ENCODE results near the gene ARRDC5.
A peak's percentile ranks its signal among the peaks of the same experiment; 100 is the strongest.
"Not testable (repeated sequence)": the region's sequence is repeated elsewhere in the genome, so short reads cannot be mapped to it uniquely, and the experiment has no call there.

Gene ARRDC5

GRCh38 chr19:4902796-4903195, at the start of gene ARRDC5:
ARRDC5 (minus strand) TSS chr19:4902896; CDS start chr19:4902825, 71 bp downstream.
- no peak for DNase-seq (ENCODE audit: low read depth in 3 of 3)

- no peak for DNase-seq (ENCODE audit: low read depth in 3 of 3)
Observed at GRCh38 chr19:4951656-4952055, 49.0 kb upstream of the ARRDC5 start.

- DNase-seq (ENCODE audit: low read depth in 3 of 3): not testable (repeated sequence)
Observed at GRCh38 chr19:4950650-4951049, 48.0 kb upstream of the ARRDC5 start.

GRCh38 chr19:4941638-4942169, 39.0 kb upstream of the ARRDC5 start:
- not testable (repeated sequence) for DNase-seq (ENCODE audit: low read depth in 3 of 3)

DNA sequence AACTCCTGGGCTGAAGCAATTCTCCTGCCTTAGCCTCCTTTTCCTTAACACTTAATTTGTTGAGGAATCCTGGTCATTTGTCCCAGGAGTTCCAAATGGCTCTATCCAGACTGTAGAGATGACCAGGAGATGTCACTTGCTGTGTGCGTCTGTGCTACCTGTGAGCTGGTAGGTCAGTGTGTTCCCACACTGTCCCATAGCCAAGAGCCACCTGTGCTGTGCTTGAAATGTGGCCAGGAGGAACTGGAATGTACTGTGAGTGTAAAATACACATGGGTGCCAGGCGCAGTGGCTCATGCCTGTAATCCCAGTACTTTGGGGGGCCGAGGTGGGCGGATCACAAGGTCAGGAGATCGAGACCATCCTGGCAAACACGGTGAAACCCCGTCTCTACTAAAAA, 36.8 kb upstream of the ARRDC5 start:
- DNase-seq (ENCODE audit: low read depth in 3 of 3): no peak

DNA sequence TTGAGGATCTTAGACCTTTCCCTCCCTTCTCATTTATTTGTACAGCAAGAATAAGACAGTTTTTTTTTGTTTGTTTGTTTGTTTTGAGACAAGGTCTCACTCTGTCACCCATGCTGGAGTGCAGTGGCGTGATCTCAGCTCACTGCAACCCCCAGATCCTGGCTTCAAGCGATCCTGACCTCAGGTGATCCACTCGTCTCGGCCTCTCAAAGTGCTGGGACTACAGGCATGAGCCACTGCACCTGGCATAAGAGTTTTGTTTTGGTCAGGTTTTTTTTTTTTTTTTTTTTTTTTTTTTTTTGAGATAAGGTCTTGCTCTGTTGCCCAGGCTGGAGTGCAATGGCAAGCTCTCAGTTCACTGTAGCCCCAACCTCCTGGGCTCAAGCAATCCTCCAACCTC, 35.8 kb upstream of the ARRDC5 start:
- DNase-seq (ENCODE audit: low read depth in 3 of 3): not testable (repeated sequence)

GRCh38 chr19:4937060-4937459, 34.4 kb upstream of the ARRDC5 start:
- DNase-seq (ENCODE audit: low read depth in 3 of 3): no peak

DNA sequence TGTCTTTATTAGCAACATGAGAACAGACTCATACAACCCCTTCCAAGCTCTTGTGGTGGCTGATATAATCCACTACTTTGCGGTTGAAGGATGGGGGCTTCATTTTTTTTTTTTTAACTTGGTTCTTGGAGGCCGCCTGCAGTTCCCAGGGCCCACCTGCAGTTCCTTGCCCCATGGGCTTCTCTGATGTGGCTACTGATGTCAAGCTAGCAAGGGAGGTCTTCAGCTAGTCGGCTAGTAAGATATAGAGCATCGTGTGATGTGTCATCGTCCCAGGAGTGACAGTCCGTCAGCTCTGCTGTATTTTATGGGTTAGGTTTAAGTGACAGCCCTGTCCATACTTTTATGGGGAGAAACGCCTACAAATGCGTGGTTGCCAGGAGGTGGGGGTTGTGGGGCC, 32.7 kb upstream of the ARRDC5 start:
- DNase-seq (ENCODE audit: low read depth in 3 of 3): no peak

DNA sequence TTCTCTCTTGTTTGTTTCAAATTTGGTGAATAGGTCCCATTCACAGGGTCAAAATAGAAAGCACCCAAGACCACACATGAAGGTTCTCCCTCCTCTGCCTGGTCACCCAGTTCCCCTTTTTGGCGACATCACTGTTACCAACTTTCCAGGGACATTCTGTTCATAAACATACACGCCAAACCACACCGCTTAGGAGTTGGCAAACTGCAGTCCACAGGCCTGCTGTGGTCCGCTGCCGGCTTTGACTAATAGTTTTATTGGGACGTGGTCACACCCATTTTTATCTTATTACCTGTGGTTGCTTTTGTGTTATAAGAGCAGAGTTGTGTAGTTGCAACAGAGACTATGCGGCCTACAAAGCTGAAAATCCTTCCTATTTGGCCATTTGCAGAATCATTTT, 30.8 kb upstream of the ARRDC5 start:
- no peak for DNase-seq (ENCODE audit: low read depth in 3 of 3)

DNA sequence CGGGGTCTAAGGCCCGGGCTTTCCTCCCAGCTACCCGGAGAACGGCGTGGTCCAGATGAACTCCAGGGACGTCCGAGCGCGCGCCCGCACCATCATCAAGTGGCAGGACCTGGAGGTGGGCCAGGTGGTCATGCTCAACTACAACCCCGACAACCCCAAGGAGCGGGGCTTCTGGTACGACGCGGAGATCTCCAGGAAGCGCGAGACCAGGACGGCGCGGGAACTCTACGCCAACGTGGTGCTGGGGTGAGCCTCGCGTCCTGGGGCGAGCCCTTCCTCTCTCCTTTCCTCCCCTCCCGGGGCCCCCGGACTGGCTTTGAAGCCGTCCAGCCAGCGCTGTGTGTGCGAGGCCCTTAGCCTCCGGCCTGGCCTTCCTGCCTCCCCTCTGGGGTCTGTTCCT, 30.0 kb upstream of the ARRDC5 start:
- no peak for DNase-seq (ENCODE audit: low read depth in 3 of 3)

DNA sequence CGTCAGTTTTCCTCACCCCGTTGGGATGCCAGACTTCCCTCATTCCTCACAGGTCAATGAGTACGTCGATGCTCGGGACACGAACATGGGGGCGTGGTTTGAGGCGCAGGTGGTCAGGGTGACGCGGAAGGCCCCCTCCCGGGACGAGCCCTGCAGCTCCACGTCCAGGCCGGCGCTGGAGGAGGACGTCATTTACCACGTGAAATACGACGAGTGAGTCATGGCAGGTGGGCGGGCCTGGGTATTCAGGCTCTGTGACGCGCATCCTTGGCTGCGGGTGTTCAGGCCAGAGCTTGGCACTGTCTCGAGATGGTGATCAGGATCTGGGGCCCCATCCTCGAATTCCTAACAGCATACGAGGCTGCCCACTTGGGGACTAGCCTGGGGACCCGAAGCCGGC, 28.0 kb upstream of the ARRDC5 start:
- no peak for DNase-seq (ENCODE audit: low read depth in 3 of 3)

DNA sequence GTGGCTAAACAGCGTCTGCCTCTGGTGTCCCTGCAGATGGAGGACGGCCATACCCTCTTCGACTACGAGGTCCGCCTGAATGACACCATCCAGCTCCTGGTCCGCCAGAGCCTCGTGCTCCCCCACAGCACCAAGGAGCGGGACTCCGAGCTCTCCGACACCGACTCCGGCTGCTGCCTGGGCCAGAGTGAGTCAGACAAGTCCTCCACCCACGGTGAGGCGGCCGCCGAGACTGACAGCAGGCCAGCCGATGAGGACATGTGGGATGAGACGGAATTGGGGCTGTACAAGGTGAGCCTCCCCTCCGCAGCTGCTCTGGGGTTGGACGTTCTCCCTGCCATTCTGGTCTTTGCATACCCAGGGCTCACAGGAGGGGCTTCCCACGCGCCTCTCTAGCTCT, 26.5 kb upstream of the ARRDC5 start:
- no peak for DNase-seq (ENCODE audit: low read depth in 3 of 3)

- DNase-seq (ENCODE audit: low read depth in 3 of 3): no peak
Observed at GRCh38 chr19:4923276-4923747, 20.6 kb upstream of the ARRDC5 start.

- DNase-seq (ENCODE audit: low read depth in 3 of 3): no peak
Observed at GRCh38 chr19:4922530-4923275, 20.0 kb upstream of the ARRDC5 start.

- no peak for DNase-seq (ENCODE audit: low read depth in 3 of 3)
Observed at GRCh38 chr19:4916292-4917082, 13.8 kb upstream of the ARRDC5 start.

DNA sequence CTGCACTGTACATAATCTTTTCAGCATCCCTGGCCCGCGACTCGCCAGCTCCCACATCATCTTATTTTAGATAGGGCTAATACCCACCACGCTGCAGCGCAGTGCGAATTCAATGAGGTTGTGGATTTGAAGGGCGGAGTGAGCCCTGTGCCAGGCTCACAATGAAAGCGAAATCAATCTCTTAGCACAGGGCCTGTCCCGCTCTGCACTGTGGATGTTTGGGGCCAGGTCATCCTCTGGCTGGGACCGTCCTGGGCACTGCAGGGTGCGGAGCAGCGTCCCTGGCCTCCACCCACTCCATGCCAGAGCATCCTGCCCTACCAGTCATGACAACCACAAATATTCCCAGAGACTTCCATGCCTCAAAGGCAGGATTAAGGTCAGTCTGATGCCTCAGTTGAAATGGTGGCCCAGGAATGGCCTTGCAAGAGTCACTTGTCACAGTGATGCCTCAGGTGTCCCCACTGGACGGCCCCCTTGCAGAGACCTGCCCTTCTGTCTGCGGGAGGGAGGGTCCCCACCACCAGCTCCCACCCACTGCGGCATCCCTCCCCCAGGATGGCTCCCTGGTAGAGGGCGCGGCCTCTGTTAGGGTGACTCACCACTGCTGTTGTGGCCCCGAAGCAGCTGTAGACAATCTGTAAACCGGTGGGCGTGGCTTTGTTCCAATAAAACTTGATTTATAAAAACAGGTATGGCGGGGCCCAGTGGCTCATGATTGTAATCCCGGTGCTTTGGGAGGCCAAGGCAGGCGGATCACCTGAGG, 12.2 kb upstream of the ARRDC5 start:
- peak; percentile 46 to 66 (median 62) for DNase-seq (ENCODE audit: low read depth in 3 of 3)

DNA sequence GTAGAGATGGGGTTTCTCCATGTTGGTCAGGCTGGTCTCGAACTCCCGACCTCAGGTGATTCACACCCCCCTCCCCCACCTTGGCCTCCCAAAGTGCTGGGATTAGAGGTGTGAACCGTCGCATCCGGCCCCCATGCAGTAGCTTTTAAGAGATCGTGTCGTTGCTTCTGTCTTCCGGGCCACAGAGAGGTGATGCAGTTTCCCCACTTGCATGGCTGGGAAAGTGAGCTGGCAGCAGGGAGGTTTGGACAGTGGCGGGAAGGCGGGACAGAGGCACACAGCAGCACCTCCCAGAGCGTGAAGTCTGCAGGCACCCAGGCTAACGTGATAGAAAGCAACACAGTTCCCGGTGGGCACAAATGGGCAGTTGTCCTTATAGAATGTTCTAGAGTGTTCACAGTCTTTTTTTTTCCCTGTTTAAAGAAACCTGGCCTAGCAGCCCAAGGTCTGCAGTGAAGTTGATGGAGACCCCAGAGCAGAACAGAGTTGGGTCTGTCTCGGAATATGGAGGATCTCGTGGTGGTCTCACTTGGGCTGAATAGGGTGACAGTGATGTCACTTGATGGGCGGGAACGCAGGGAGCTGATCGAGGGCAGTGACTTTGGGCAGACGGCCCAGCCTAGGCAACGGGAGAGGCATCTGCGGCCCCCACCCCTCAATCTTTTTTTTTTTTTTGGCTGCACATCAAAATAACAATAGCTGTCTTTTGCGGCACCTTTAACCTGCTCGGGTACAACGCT, 11.5 kb upstream of the ARRDC5 start:
- peak in 1 of 3 experiments; percentile 38 for DNase-seq (ENCODE audit: low read depth in 3 of 3)

DNA sequence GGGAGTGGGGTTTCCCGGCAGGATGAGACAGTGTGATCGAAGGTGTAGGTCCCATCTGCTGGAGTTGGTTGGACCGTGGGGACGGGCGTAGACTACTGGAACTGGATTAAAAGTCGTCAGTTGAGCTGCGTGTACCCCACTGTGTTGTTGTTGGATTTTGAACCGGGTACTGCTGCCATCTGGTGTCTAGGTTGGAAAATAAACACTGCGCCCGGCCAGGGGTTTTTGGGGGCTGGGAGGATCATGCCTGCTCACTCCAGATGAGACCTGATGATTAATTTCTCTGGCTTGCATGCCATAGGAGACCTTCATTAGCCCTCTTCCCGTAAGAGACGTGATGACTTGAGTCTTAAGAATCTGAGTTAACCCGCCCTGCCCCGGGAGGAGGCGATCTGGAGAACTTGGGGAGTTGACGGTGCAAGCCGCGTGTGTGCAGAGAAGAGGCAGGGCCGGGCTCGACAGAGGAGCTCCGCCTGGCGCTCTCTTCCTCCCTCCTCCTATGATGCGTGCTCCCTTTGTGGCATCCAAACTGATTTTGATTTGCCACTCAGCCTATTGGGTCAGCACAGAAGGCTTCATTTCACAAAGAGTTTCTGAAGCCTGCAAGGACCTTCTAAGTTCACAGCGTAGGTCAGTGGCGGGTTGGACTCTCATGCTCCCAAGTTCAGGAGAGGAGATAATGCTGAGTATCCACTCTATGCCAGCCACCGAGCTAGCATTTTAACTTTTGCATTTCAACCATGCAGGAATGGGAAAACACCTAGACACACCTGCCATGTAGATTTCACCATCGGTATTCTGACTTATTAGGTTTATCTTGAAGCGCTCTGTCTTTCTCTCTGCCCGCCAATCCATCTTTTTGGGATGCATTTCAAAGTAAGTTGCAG, 9.3 kb upstream of the ARRDC5 start:
- peak; percentile 55 to 73 (median 70) for DNase-seq (ENCODE audit: low read depth in 3 of 3)

DNA sequence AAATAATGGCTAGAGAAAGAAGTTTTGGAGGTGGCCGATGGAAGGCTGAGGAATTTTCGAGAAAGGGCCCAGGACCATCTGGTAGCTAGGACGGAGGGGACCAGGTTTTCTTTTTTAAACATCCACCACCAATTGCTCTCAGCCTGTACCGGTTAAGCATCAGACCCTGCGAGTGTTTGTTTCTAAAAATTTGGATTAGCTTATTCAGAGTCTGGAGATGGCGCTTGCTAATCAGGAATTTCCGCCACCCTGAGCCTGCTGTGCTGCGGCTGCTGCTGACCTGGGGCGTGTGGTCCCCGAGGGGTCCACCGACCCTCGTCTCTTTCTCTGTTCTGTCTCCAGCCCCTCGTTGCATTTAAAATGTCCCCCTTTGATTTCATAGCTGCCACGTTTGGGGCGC, 8.6 kb upstream of the ARRDC5 start:
- no peak for DNase-seq (ENCODE audit: low read depth in 3 of 3)

GRCh38 chr19:4910594-4911281, 8.0 kb upstream of the ARRDC5 start:
- no peak for DNase-seq (ENCODE audit: low read depth in 3 of 3)

All from stimulated activated CD4-positive, alpha-beta T cell treated with anti-CD3 and anti-CD28 coated beads, TNF-alpha, amount 100 ng/mL, for 24 hours (primary cell).